ENCODE data around the gene MCFD2. TPM values are rescaled to one million over a fixed set of nuclear protein-coding genes. Genes with fewer than 3 reads are reported as not detected.

Gene MCFD2
- total RNA-seq, 3 donors from 2014 or later (not counting 1 experiment from before 2014, with no cell fraction given), result 24.5 to 38.4 (median 34.8) TPM

DNA sequence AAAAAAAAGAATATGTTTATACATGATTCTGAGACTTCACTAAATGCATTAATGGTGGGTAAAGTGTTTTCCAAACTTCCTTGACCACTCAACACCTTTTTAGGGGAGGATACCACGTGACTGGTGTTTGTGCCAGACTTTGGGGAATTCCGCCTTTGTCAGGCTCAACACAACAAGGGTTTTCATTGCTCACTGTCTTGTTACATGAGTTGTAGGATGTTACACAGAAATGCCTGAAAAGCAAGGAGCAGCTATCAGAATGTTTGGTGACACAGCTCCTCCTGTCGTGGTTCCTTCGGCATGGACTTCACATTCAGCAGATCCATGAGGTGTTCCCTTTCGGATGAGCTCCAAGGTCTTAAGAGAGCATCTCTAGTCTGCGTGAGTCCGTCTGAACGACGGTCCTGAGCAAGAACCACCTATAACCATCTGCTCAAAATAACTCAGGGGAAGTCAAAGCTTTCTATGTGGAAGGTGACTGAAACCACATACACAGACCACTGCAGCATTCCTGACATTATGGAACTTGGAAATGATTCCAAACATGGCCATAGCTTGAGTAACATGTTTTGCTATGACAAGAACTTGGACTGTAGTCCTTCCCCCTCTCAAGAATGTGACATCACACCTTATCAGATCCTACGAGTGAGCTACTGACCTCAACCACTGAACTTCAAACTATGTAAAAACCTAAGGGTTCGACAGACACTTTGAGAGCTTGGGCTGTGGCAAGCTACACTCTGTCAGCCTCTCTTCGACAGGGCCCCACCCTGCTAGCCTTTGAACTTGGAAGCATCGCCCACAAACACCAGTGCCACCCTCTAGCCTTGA, 57.5 kb downstream of the MCFD2 start:
- Mint-ChIP-seq H3K36me3 (no peaks in the 10 kb centered on the region), H3K9me3 (no peaks in the 10 kb centered on the region), H3K27ac (no peak overlapping the region), H3K27me3 (ENCODE audit: low read depth in 2 of 2) (peaks cover 0 to 6% of the 10 kb centered on the region in 2 donors), H3K4me1 (peaks cover 12 to 14% of the 10 kb centered on the region in 2 donors), H3K4me3 (no peak overlapping the region)
- H3K27ac ChIP-seq (ENCODE audit: low read length), result no peak overlapping the region
- TF ChIP-seq, protein P1, sequence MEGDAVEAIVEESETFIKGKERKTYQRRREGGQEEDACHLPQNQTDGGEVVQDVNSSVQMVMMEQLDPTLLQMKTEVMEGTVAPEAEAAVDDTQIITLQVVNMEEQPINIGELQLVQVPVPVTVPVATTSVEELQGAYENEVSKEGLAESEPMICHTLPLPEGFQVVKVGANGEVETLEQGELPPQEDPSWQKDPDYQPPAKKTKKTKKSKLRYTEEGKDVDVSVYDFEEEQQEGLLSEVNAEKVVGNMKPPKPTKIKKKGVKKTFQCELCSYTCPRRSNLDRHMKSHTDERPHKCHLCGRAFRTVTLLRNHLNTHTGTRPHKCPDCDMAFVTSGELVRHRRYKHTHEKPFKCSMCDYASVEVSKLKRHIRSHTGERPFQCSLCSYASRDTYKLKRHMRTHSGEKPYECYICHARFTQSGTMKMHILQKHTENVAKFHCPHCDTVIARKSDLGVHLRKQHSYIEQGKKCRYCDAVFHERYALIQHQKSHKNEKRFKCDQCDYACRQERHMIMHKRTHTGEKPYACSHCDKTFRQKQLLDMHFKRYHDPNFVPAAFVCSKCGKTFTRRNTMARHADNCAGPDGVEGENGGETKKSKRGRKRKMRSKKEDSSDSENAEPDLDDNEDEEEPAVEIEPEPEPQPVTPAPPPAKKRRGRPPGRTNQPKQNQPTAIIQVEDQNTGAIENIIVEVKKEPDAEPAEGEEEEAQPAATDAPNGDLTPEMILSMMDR (IDR thresholded peaks at IDR 0.05), result no peak
- peaks cover 4% of the 10 kb centered on the region for H3K4me1 ChIP-seq (ENCODE audit: control insufficient read depth, insufficient read depth, low read length)
- peak in 1 of 2 donors; percentile 5 for DNase-seq
- H3K4me3 ChIP-seq (ENCODE audit: low read length), result no peak overlapping the region
- no peaks in the 10 kb centered on the region for H3K9me3 ChIP-seq (ENCODE audit: control insufficient read depth, insufficient read depth, low read length)
- peak; percentile 48 to 84 (median 68) for ATAC-seq
- no peaks in the 10 kb centered on the region for H3K27me3 ChIP-seq (ENCODE audit: control insufficient read depth, insufficient read depth, low read length)
- H3K36me3 ChIP-seq (ENCODE audit: control insufficient read depth, insufficient read depth, low read length), result no peaks in the 10 kb centered on the region
- intact Hi-C loops (cut with micrococcal nuclease), result no loop called here
- 53% methylated on average over 13 of the region's 13 CpGs for WGBS (ENCODE audit: insufficient coverage)

DNA sequence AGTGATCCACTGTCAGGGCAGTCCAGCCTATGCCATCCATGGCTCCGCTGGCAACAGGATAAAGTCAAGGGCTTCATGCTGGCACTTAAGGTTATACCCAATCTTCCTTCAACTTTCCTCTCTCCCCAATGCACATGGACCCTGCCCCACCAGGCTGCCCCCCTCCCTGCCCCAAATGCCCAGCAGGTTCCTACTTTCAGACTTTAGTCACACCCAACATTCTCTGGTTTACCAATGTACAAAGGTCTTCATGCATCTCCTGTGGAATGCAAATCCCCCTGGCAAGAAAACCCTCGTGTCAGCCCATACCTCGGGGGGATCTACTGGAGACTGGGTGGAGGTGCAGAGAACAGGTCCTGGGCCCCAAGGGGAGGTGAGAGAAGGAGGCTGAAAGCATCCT, 59.3 kb downstream of the MCFD2 start:
- Histone ChIP-seq H3K9me3 (ENCODE audit: control insufficient read depth, insufficient read depth, low read length) (no peaks in the 10 kb centered on the region), H3K36me3 (ENCODE audit: control insufficient read depth, insufficient read depth, low read length) (no peaks in the 10 kb centered on the region), H3K4me1 (ENCODE audit: control insufficient read depth, insufficient read depth, low read length) (peaks cover 4% of the 10 kb centered on the region), H3K27ac (ENCODE audit: low read length) (no peak overlapping the region), H3K27me3 (ENCODE audit: control insufficient read depth, insufficient read depth, low read length) (no peaks in the 10 kb centered on the region), H3K4me3 (ENCODE audit: low read length) (no peak overlapping the region)
- intact Hi-C loops (cut with micrococcal nuclease), result no loop called here
- peaks cover 12 to 14% of the 10 kb centered on the region in 2 donors for H3K4me1 Mint-ChIP-seq
- no peaks in the 10 kb centered on the region for H3K36me3 Mint-ChIP-seq
- no peak overlapping the region for H3K27ac Mint-ChIP-seq
- no peak overlapping the region for H3K4me3 Mint-ChIP-seq
- no peaks in the 10 kb centered on the region for H3K9me3 Mint-ChIP-seq
- TF ChIP-seq, protein P1 (IDR thresholded peaks at IDR 0.05), result no peak
- no peaks in the 10 kb centered on the region for H3K27me3 Mint-ChIP-seq (ENCODE audit: low read depth in 2 of 2)
- ATAC-seq (no peak), DNase-seq (no peak)
- 94% methylated on average over 3 of the region's 3 CpGs for WGBS (ENCODE audit: insufficient coverage)

DNA sequence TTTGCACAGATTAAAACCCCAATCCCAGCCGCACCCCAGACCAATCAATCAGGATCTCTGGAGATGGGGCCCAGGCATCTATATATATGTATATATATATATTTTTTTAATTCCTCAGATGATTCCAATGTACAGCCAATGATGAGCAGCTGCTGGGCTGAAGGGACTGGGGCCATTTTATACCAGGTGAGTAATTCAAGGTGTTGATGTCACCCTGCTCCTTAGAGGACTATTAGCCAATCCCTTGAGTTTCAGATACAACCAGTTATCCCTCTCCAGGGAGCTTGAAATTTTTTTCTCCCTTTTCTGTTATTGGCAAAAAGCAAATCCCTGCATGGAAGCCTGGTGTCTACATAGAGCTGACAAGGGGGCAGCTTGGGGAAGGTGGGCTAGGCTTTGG, 59.8 kb downstream of the MCFD2 start:
- ATAC-seq, result no peak
- Histone ChIP-seq H3K4me1 (ENCODE audit: control insufficient read depth, insufficient read depth, low read length) (peaks cover 4% of the 10 kb centered on the region), H3K9me3 (ENCODE audit: control insufficient read depth, insufficient read depth, low read length) (no peaks in the 10 kb centered on the region), H3K27ac (ENCODE audit: low read length) (no peak overlapping the region), H3K36me3 (ENCODE audit: control insufficient read depth, insufficient read depth, low read length) (no peaks in the 10 kb centered on the region), H3K27me3 (ENCODE audit: control insufficient read depth, insufficient read depth, low read length) (no peaks in the 10 kb centered on the region), H3K4me3 (ENCODE audit: low read length) (no peak overlapping the region)
- Mint-ChIP-seq H3K27ac (no peak overlapping the region), H3K4me3 (no peak overlapping the region), H3K27me3 (ENCODE audit: low read depth in 2 of 2) (no peaks in the 10 kb centered on the region), H3K4me1 (peaks cover 12 to 14% of the 10 kb centered on the region in 2 donors), H3K9me3 (no peaks in the 10 kb centered on the region), H3K36me3 (no peaks in the 10 kb centered on the region)
- intact Hi-C loops (cut with micrococcal nuclease), result no loop called here
- TF ChIP-seq, protein P1 (IDR thresholded peaks at IDR 0.05), result no peak
- no CpG with 5 or more reads among the region's 1 CpG for WGBS (ENCODE audit: insufficient coverage)
- DNase-seq, result no peak
